GM12878 (cell line): ENCODE data around the gene SLC25A3. TPM values are rescaled to one million over a fixed set of nuclear protein-coding genes. Genes with fewer than 3 reads are reported as not detected.

ENCODE experiments used
- ATAC-seq: fragments of 200-7000 bp; cut with Tn5 transposase; 3 replicates; pipeline ENCODE4 v1.9.1; 2020; ENCODE audit warnings: mild to moderate bottlenecking, moderate library complexity
- BruUV-seq: library from RNA; stranded (reverse); fragments of 400-500 nt; replicated peaks from 2 replicates; lab custom pipeline; 2021; lab: Mats Ljungman, UMichigan
- CTCF ChIA-PET: fragments of 300-600 bp; sonication (Branson Sonifier 250); formaldehyde crosslinking; extraction: SDS; loops from one replicate; lab custom pipeline; 2021; ENCODE audit warnings: inconsistent platforms; lab: Yijun Ruan, JAX
- POLR2A ChIA-PET: fragments of 350-600 bp; formaldehyde crosslinking; extraction: SDS; loops from one replicate; lab custom pipeline; 2021; ENCODE audit warnings: inconsistent platforms; lab: Charles Lee
- RAD21 ChIA-PET: fragments of 300-600 bp; sonication (Branson Sonifier 250); formaldehyde crosslinking; loops from one replicate; lab custom pipeline; 2023; ENCODE audit warnings: antibody characterized with exemption; ENCODE audit not compliant: unreplicated experiment; lab: Charles Lee
- SMC1A ChIA-PET: fragments of 300-600 bp; sonication (Branson Sonifier 250); formaldehyde crosslinking; loops from one replicate; lab custom pipeline; 2023; ENCODE audit not compliant: unreplicated experiment, uncharacterized antibody; lab: Charles Lee
- DNase-seq: peaks from one replicate; pipeline ENCODE4 v3.0.0-alpha.2; 2011; ENCODE audit warnings: low read depth, low spot score
- FAIRE-seq: peaks from 3 replicates; lab custom pipeline; 2011; peaks lifted over from hg19 to GRCh38; lab: Jason Lieb, UNC
- H2AFZ ChIP-seq: 2 replicates; pipeline ENCODE4 v1.6.0; 2011; ENCODE audit warnings: low read depth, low read length, control low read depth; ENCODE audit not compliant: control insufficient read depth
- H3K27ac ChIP-seq: 2 replicates; pipeline ENCODE4 v1.5.1; 2011; ENCODE audit warnings: control low read depth; ENCODE audit not compliant: control insufficient read depth, insufficient read depth
- H3K27me3 ChIP-seq, 2 experiments: replicated peaks in 1 of 2; 2 replicates each; pipeline versions ENCODE4 v1.6.0 to v1.6.1; 2011; ENCODE audit warnings: low read length in 1 of 2; ENCODE audit not compliant: control insufficient read depth in 2 of 2, insufficient read depth in 2 of 2
- H3K36me3 ChIP-seq, 2 experiments: 2 replicates each; pipeline ENCODE4 v1.5.1; 2011; ENCODE audit warnings: low read length in 1 of 2; ENCODE audit not compliant: control insufficient read depth in 2 of 2, insufficient read depth in 2 of 2
- H3K4me1 ChIP-seq: 2 replicates; pipeline ENCODE4 v1.6.1; 2011; ENCODE audit warnings: mild to moderate bottlenecking, low read length, moderate library complexity, mixed read lengths; ENCODE audit not compliant: control insufficient read depth, insufficient read depth
- H3K4me2 ChIP-seq: 2 replicates; pipeline ENCODE4 v1.6.0; 2011; ENCODE audit warnings: control low read depth; ENCODE audit not compliant: control insufficient read depth, insufficient read depth
- H3K4me3 ChIP-seq: fragments of 200-600 bp; sonication (generic); 2 replicates; pipeline ENCODE4 v1.5.1; 2016
- H3K79me2 ChIP-seq: 2 replicates; pipeline ENCODE4 v1.6.0; 2011; ENCODE audit warnings: low read length; ENCODE audit not compliant: control insufficient read depth, insufficient read depth
- H3K9ac ChIP-seq: 2 replicates; pipeline ENCODE4 v1.8.0; 2011; ENCODE audit warnings: low read length, control low read depth, mixed read lengths; ENCODE audit not compliant: control insufficient read depth, insufficient read depth
- H3K9me3 ChIP-seq: replicated peaks from 3 replicates; pipeline ENCODE4 v1.5.1; 2011; ENCODE audit warnings: mild to moderate bottlenecking, low read length; ENCODE audit not compliant: control insufficient read depth, insufficient read depth
- H4K20me1 ChIP-seq: 2 replicates; pipeline ENCODE4 v1.6.0; 2011; ENCODE audit not compliant: control insufficient read depth, insufficient read depth
- ESRRA ChIP-seq: IDR thresholded peaks from 2 replicates; pipeline ENCODE4 v1.6.1; 2012; ENCODE audit warnings: mild to moderate bottlenecking, low read length, improper control_type of control experiment
- GATAD2B ChIP-seq: fragments of 450-650 bp; conservative IDR thresholded peaks from 2 replicates; pipeline ENCODE4 v1.6.1; 2017; ENCODE audit warnings: low read depth, mild to moderate bottlenecking, moderate library complexity
- MYB ChIP-seq: fragments of 150-350 bp; IDR thresholded peaks from 2 replicates; pipeline ENCODE4 v1.6.1; 2014; ENCODE audit warnings: mild to moderate bottlenecking, low read depth, low read length, borderline replicate concordance
- NRF1 ChIP-seq: conservative IDR thresholded peaks from 2 replicates; pipeline ENCODE4 v1.6.1; 2011; ENCODE audit warnings: mild to moderate bottlenecking, low read depth, low read length, improper control_type of control experiment
- PKNOX1 ChIP-seq: fragments of 450-650 bp; IDR thresholded peaks from 2 replicates; pipeline ENCODE4 v1.6.1; 2016; ENCODE audit warnings: mild to moderate bottlenecking
- SREBF1 ChIP-seq: IDR thresholded peaks from 2 replicates; pipeline ENCODE4 v1.6.1; 2012; ENCODE audit warnings: mild to moderate bottlenecking, low read length
- USF1 ChIP-seq: IDR thresholded peaks from 2 replicates; pipeline ENCODE4 v1.6.1; 2011; ENCODE audit warnings: borderline replicate concordance, low read depth, mild to moderate bottlenecking, moderate library complexity, mixed read lengths, low read length; ENCODE audit not compliant: insufficient read depth; ENCODE audit errors: extremely low read length
- WGBS: methylation state at CpG from one replicate; pipeline ENCODE4 v1.1.6; 2016; ENCODE audit warnings: low lambda C conversion rate; ENCODE audit not compliant: insufficient replicate concordance, insufficient coverage; ENCODE audit errors: missing lambda C conversion rate; 5-methylcytosine and 5-hydroxymethylcytosine counted together
- in situ Hi-C: fragments of 300-500 bp; cut with MboI; formaldehyde crosslinking; loops from 9 replicates; pipeline ENCODE4 v1.14.3; 2018; ENCODE audit warnings: mixed read lengths
- intact Hi-C: fragments of 100-400 bp; cut with micrococcal nuclease; formaldehyde crosslinking; loops from one replicate; pipeline ENCODE4 v1.14.2; 2022; ENCODE audit not compliant: unreplicated experiment
- polyA plus RNA-seq, 11 experiments: library from polyadenylated mRNA; depleted of rRNA in 4 of 11; unstranded in 6 of 11; stranded (reverse) in 5 of 11; fragments of >200 nt; fragmentation: Nextera tagmentation in 4 of 11; fragmentation: Illumina TruSeq in 1 of 11; extraction: Ambion mirVana in 4 of 11; extraction: Trizol in 1 of 11; gene quantifications; 1 replicate in 1 of 11; 2 replicates in 10 of 11; pipeline versions ENCODE4 v1.2.1 to v1.2.3, GENCODE V29; 2011 to 2016; ENCODE audit warnings: inconsistent platforms in 2 of 11, missing spikeins in 2 of 11, low read depth in 1 of 11
- total RNA-seq, 4 experiments: library from RNA; depleted of rRNA in 3 of 4; stranded (reverse); fragments of >200 nt in 3 of 4; fragmentation: Illumina TruSeq in 1 of 4; extraction: Trizol in 1 of 4; gene quantifications; 2 replicates each; pipeline versions ENCODE4 v1.2.1 to v1.2.3, GENCODE V29; 2013 to 2021

SLC25A3 gene
- total and polyA plus RNA-seq, 10 of the 15 experiments (the other 5 are each of a cell fraction or from before 2014, with no cell fraction given), result 314 to 700 (median 589) TPM

GRCh38 chr12:98544751-98545150, 48.7 kb upstream of the SLC25A3 start:
- H3K4me1 ChIP-seq, result no peaks in the 10 kb centered on the region
- 100% methylated on average over 1 of the region's 1 CpG for WGBS
- no TSS peak for BruUV-seq
- H3K9me3 ChIP-seq, result no peaks in the 10 kb centered on the region
- TF ChIP-seq PKNOX1, result no peak
- no peak for TF ChIP-seq NRF1
- TF ChIP-seq USF1, result no peak
- no peak for TF ChIP-seq ESRRA
- no peak for TF ChIP-seq GATAD2B
- no peak for TF ChIP-seq MYB
- TF ChIP-seq SREBF1, result no peak
- DNase-seq (no peak), FAIRE-seq (no peak), ATAC-seq (no peak)
- CTCF ChIA-PET, result interaction anchor here (0.6 to 2.2 kb wide), 8 partner anchors 12 to 1548 kb away, joined by 3 to 12 read pairs (median 4); no protein-coding TSS in a partner anchor
- in situ Hi-C loops (no loop called here), intact Hi-C loops (no loop called here)
- H3K27me3 ChIP-seq, result no peaks in the 10 kb centered on the region
- no peak overlapping the region for H3K4me2 ChIP-seq
- no peaks in the 10 kb centered on the region for H4K20me1 ChIP-seq
- no peak overlapping the region for H3K27ac ChIP-seq
- H3K79me2 ChIP-seq, result peaks cover 8% of the 10 kb centered on the region
- no peak overlapping the region for H3K9ac ChIP-seq
- H3K4me3 ChIP-seq, result no peak overlapping the region
- SMC1A ChIA-PET, result interaction anchor here (0.6 to 1.3 kb wide), 5 partner anchors 8 to 54 kb away, joined by 3 to 5 read pairs (median 3); no protein-coding TSS in a partner anchor
- RAD21 ChIA-PET, result interaction anchor here (0.6 to 1.5 kb wide), 3 partner anchors 105 to 423 kb away, joined by 3 to 6 read pairs (median 3); no protein-coding TSS in a partner anchor
- POLR2A ChIA-PET, result interaction anchor here (0.6 kb wide), 2 partner anchors 20 to 88 kb away, joined by 3 to 4 read pairs; no protein-coding TSS in a partner anchor
- H3K36me3 ChIP-seq, result peaks cover 3 to 26% of the 10 kb centered on the region in 2 experiments
- H2AFZ ChIP-seq, result no peak overlapping the region
